ENCODE results near the gene RBM19.

RBM19 gene

DNA sequence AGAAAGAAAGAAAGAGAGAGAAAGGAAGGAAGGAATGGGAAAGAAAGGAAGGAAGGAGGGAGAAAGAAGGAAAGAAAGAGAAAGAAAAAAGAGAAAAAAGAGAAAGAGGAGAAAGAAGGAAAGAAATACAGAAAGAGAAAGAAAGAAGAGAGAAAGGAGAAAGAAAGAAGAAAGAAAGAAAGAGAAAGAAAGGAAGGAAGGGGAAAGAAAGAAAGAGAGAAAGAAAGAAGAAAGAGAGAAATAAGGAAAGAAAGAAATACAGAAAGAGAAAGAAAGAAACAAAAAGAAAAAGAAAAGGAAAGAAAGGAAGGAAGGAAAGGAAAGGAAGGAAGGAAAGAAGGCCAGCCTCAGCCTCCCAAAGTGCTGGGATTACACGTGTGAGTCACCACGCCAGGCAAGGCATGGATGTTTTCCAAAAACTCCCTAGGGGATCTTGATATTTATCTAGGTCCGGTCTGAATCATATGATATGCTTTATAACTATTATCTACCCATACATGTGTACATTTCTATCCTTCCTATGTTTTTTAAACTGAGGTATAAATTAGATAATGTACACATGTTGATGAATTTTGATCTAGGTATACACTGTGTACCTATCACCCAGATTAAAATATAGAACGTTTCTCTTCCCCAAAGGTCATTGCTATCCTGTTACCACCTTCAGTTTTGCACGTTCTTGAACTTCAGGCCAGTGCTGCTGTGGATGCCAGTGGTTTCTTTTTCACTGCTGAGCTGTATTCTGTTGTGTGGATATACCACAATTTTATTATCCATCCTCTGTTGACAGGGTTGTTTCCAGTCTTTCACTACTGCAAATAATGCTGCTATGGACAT lies 177.9 kb downstream of the RBM19 start:
- no peaks in the 10 kb centered on the region for H3K4me1 ChIP-seq (ENCODE audit: control insufficient read depth in 1 of 2, insufficient read depth in 1 of 2, low read depth in 1 of 2, low read length in 1 of 2)
- no peak overlapping the region for H3K27ac ChIP-seq
- no peak overlapping the region for H3K4me3 ChIP-seq (ENCODE audit: low read depth in 1 of 2, low read length in 1 of 2)
- H3K36me3 ChIP-seq: no peaks in the 10 kb centered on the region
- TF ChIP-seq, protein P1, sequence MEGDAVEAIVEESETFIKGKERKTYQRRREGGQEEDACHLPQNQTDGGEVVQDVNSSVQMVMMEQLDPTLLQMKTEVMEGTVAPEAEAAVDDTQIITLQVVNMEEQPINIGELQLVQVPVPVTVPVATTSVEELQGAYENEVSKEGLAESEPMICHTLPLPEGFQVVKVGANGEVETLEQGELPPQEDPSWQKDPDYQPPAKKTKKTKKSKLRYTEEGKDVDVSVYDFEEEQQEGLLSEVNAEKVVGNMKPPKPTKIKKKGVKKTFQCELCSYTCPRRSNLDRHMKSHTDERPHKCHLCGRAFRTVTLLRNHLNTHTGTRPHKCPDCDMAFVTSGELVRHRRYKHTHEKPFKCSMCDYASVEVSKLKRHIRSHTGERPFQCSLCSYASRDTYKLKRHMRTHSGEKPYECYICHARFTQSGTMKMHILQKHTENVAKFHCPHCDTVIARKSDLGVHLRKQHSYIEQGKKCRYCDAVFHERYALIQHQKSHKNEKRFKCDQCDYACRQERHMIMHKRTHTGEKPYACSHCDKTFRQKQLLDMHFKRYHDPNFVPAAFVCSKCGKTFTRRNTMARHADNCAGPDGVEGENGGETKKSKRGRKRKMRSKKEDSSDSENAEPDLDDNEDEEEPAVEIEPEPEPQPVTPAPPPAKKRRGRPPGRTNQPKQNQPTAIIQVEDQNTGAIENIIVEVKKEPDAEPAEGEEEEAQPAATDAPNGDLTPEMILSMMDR (IDR thresholded peaks at IDR 0.05): no peak
- peaks cover 48% of the 10 kb centered on the region for H3K27me3 ChIP-seq
- no peaks in the 10 kb centered on the region for H3K9me3 ChIP-seq

- H3K27me3 ChIP-seq: peaks cover 68% of the 10 kb centered on the region
- H3K36me3 ChIP-seq: no peaks in the 10 kb centered on the region
- no peaks in the 10 kb centered on the region for H3K9me3 ChIP-seq
- TF ChIP-seq, protein P1 (IDR thresholded peaks at IDR 0.05): no peak
- no peaks in the 10 kb centered on the region for H3K4me1 ChIP-seq (ENCODE audit: control insufficient read depth in 1 of 2, insufficient read depth in 1 of 2, low read depth in 1 of 2, low read length in 1 of 2)
- no peak overlapping the region for H3K27ac ChIP-seq
- no peak overlapping the region for H3K4me3 ChIP-seq (ENCODE audit: low read depth in 1 of 2, low read length in 1 of 2)
Observed at GRCh38 chr12:113786107-113786506, 180.0 kb downstream of the RBM19 start.

DNA sequence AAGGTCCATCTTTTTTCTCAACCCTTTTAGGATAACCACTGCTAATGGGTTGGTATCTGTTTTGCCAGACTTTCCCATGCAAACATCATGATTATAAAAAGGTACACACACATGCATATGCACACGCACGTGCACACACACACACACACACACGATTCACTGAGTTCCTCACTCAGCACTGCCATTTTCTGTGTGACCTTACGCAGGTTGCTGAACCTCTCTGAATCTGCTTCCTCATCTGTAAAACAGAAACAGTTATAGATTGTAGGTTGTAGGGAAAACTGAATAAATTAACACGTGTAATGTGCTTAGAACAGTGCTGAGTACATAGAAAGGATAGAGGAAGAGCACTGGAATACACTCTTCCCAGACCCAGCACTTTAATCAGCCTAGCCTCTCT lies 182.3 kb downstream of the RBM19 start:
- H3K36me3 ChIP-seq: no peaks in the 10 kb centered on the region
- no peaks in the 10 kb centered on the region for H3K9me3 ChIP-seq
- H3K27ac ChIP-seq: no peak overlapping the region
- TF ChIP-seq, protein P1 (IDR thresholded peaks at IDR 0.05): no peak
- H3K4me3 ChIP-seq (ENCODE audit: low read depth in 1 of 2, low read length in 1 of 2): no peak overlapping the region
- no peaks in the 10 kb centered on the region for H3K4me1 ChIP-seq (ENCODE audit: control insufficient read depth in 1 of 2, insufficient read depth in 1 of 2, low read depth in 1 of 2, low read length in 1 of 2)
- H3K27me3 ChIP-seq: peaks cover 75% of the 10 kb centered on the region

GRCh38 chr12:113782873-113783272 lies 183.3 kb downstream of the RBM19 start:
- TF ChIP-seq, protein P1 (IDR thresholded peaks at IDR 0.05): no peak

GRCh38 chr12:113781415-113782198 lies 184.5 kb downstream of the RBM19 start:
- TF ChIP-seq, protein P1 (IDR thresholded peaks at IDR 0.05): no peak
- no peaks in the 10 kb centered on the region for H3K9me3 ChIP-seq
- no peaks in the 10 kb centered on the region for H3K4me1 ChIP-seq (ENCODE audit: control insufficient read depth in 1 of 2, insufficient read depth in 1 of 2, low read depth in 1 of 2, low read length in 1 of 2)
- no peak overlapping the region for H3K4me3 ChIP-seq (ENCODE audit: low read depth in 1 of 2, low read length in 1 of 2)
- H3K36me3 ChIP-seq: no peaks in the 10 kb centered on the region
- H3K27me3 ChIP-seq: peaks cover 79% of the 10 kb centered on the region
- no peak overlapping the region for H3K27ac ChIP-seq

More at GRCh38 chr12:113782873-113783272, 183.3 kb downstream of the RBM19 start:
- Histone ChIP-seq H3K36me3 (no peaks in the 10 kb centered on the region), H3K4me3 (ENCODE audit: low read depth in 1 of 2, low read length in 1 of 2) (no peak overlapping the region), H3K27ac (no peak overlapping the region), H3K27me3 (peaks cover 84% of the 10 kb centered on the region), H3K9me3 (no peaks in the 10 kb centered on the region), H3K4me1 (ENCODE audit: control insufficient read depth in 1 of 2, insufficient read depth in 1 of 2, low read depth in 1 of 2, low read length in 1 of 2) (no peaks in the 10 kb centered on the region)

All from neutrophil (primary cell).